HL-60 (cell line): ENCODE data around the gene RAD18.

Source experiments
- GABPA ChIP-seq: IDR thresholded peaks from 2 replicates; pipeline ENCODE4 v1.6.1; 2012; ENCODE audit warnings: low read depth
- POLR2AphosphoS5 ChIP-seq: IDR thresholded peaks from 2 replicates; pipeline ENCODE4 v1.6.1; 2012; ENCODE audit warnings: low read depth
- SPI1 ChIP-seq: IDR thresholded peaks from 2 replicates; pipeline ENCODE4 v1.6.1; 2012; ENCODE audit warnings: low read depth, mild to moderate bottlenecking, borderline replicate concordance
- TF ChIP-seq, protein P1 (sequence below): IDR thresholded peaks from one replicate; pipeline ENCODE4 v1.5.1; 2011; ENCODE audit warnings: low read length, control low read depth, inconsistent platforms; ENCODE audit not compliant: insufficient read depth
- TF ChIP-seq, protein P2 (sequence below): IDR thresholded peaks from 2 replicates; pipeline ENCODE4 v1.6.1; 2012; ENCODE audit warnings: low read depth; ENCODE audit not compliant: insufficient replicate concordance

DNA sequence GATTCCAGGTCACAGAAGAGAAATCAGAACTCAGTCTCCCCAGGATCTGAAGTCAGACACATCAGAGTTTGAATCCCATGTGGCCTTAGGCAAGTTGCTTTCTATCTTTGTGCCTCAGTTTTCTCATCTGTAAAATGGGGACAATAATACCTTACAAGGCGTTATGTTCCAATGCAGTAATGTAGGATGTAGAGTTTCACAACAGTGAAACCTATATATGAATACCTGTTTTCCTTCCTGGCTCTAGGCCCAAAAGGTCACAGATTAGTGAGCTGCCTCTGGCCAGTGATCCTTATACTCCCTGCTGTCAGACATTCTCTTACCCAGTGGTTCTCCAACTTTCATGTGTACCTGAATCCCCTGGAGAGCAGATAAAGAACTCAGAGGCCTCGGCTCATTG, 121.0 kb downstream of the RAD18 start:
- TF ChIP-seq, protein P1, sequence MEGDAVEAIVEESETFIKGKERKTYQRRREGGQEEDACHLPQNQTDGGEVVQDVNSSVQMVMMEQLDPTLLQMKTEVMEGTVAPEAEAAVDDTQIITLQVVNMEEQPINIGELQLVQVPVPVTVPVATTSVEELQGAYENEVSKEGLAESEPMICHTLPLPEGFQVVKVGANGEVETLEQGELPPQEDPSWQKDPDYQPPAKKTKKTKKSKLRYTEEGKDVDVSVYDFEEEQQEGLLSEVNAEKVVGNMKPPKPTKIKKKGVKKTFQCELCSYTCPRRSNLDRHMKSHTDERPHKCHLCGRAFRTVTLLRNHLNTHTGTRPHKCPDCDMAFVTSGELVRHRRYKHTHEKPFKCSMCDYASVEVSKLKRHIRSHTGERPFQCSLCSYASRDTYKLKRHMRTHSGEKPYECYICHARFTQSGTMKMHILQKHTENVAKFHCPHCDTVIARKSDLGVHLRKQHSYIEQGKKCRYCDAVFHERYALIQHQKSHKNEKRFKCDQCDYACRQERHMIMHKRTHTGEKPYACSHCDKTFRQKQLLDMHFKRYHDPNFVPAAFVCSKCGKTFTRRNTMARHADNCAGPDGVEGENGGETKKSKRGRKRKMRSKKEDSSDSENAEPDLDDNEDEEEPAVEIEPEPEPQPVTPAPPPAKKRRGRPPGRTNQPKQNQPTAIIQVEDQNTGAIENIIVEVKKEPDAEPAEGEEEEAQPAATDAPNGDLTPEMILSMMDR, result no peak
- TF ChIP-seq GABPA, result no peak
- TF ChIP-seq, protein P2, sequence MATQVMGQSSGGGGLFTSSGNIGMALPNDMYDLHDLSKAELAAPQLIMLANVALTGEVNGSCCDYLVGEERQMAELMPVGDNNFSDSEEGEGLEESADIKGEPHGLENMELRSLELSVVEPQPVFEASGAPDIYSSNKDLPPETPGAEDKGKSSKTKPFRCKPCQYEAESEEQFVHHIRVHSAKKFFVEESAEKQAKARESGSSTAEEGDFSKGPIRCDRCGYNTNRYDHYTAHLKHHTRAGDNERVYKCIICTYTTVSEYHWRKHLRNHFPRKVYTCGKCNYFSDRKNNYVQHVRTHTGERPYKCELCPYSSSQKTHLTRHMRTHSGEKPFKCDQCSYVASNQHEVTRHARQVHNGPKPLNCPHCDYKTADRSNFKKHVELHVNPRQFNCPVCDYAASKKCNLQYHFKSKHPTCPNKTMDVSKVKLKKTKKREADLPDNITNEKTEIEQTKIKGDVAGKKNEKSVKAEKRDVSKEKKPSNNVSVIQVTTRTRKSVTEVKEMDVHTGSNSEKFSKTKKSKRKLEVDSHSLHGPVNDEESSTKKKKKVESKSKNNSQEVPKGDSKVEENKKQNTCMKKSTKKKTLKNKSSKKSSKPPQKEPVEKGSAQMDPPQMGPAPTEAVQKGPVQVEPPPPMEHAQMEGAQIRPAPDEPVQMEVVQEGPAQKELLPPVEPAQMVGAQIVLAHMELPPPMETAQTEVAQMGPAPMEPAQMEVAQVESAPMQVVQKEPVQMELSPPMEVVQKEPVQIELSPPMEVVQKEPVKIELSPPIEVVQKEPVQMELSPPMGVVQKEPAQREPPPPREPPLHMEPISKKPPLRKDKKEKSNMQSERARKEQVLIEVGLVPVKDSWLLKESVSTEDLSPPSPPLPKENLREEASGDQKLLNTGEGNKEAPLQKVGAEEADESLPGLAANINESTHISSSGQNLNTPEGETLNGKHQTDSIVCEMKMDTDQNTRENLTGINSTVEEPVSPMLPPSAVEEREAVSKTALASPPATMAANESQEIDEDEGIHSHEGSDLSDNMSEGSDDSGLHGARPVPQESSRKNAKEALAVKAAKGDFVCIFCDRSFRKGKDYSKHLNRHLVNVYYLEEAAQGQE, result no peak
- TF ChIP-seq POLR2AphosphoS5, result no peak
- TF ChIP-seq SPI1, result no peak
